ENCODE measurements around the gene HOATZ.

GRCh38 chr11:111560800-111561199 is 46.2 kb downstream of the HOATZ start:
- TF ChIP-seq, protein P1, sequence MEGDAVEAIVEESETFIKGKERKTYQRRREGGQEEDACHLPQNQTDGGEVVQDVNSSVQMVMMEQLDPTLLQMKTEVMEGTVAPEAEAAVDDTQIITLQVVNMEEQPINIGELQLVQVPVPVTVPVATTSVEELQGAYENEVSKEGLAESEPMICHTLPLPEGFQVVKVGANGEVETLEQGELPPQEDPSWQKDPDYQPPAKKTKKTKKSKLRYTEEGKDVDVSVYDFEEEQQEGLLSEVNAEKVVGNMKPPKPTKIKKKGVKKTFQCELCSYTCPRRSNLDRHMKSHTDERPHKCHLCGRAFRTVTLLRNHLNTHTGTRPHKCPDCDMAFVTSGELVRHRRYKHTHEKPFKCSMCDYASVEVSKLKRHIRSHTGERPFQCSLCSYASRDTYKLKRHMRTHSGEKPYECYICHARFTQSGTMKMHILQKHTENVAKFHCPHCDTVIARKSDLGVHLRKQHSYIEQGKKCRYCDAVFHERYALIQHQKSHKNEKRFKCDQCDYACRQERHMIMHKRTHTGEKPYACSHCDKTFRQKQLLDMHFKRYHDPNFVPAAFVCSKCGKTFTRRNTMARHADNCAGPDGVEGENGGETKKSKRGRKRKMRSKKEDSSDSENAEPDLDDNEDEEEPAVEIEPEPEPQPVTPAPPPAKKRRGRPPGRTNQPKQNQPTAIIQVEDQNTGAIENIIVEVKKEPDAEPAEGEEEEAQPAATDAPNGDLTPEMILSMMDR (optimal IDR thresholded peaks at IDR 0.05 in 1 of 3, IDR thresholded peaks at IDR 0.05 in 1 of 3, conservative IDR thresholded peaks at IDR 0.05 in 1 of 3; ENCODE audit: extremely low read depth in 1 of 3, insufficient read depth in 2 of 3, low read length in 3 of 3) = no peak
- TF ChIP-seq EZH2 (IDR thresholded peaks at IDR 0.05; ENCODE audit: low read length) = no peak
